ENCODE data around the gene FDXR.

- TF ChIP-seq CTCF (IDR thresholded peaks at IDR 0.05) (no peak), PHF8 (IDR thresholded peaks at IDR 0.05; ENCODE audit: borderline replicate concordance, low read depth) (no peak), JUNB (IDR thresholded peaks at IDR 0.05) (no peak), USF2 (IDR thresholded peaks at IDR 0.05) (no peak), RFX5 (IDR thresholded peaks at IDR 0.05) (no peak), POLR2A (IDR thresholded peaks at IDR 0.05; ENCODE audit: low read length) (no peak), KDM5A (IDR thresholded peaks at IDR 0.05) (no peak), KDM1A (IDR thresholded peaks at IDR 0.05; ENCODE audit: low read depth) (no peak), MAZ (IDR thresholded peaks at IDR 0.05; ENCODE audit: borderline replicate concordance, low read depth, low read length) (no peak), SREBF2 (IDR thresholded peaks at IDR 0.05) (no peak), FOSB (CRISPR knock-in tag; IDR thresholded peaks at IDR 0.05) (no peak)
Measured at GRCh38 chr17:74901353-74902135, 28.8 kb upstream of the FDXR start.
